H9 (cell line): ENCODE results near the gene ARHGEF6. TPM values are rescaled to one million over a fixed set of nuclear protein-coding genes. Genes with fewer than 3 reads are reported as not detected.

ENCODE experiments used
- DNase-seq: peaks from one replicate; pipeline ENCODE4 v3.0.0-alpha.2; 2017
- H2AFZ ChIP-seq: one replicate; pipeline ENCODE4 v1.6.1; 2013; ENCODE audit warnings: mild to moderate bottlenecking, low read length, control low read depth, moderate library complexity
- H2AK5ac ChIP-seq: 2 replicates; pipeline ENCODE4 v1.6.1; 2013; ENCODE audit warnings: low read length, control low read depth, mixed read lengths; ENCODE audit not compliant: insufficient read length
- H2BK120ac ChIP-seq: one replicate; pipeline ENCODE4 v1.6.1; 2013; ENCODE audit warnings: low read depth, mild to moderate bottlenecking, low read length, control low read depth, inconsistent platforms; ENCODE audit not compliant: poor library complexity, severe bottlenecking
- H2BK12ac ChIP-seq: 2 replicates; pipeline ENCODE4 v1.6.1; 2013; ENCODE audit warnings: low read length, control low read depth, mixed read lengths, low read depth; ENCODE audit not compliant: insufficient read length
- H2BK15ac ChIP-seq: 2 replicates; pipeline ENCODE4 v1.6.1; 2013; ENCODE audit warnings: low read depth, low read length, control low read depth
- H2BK20ac ChIP-seq: one replicate; pipeline ENCODE4 v1.6.1; 2013; ENCODE audit warnings: low read depth, mild to moderate bottlenecking, low read length, control low read depth, inconsistent platforms; ENCODE audit not compliant: poor library complexity, severe bottlenecking
- H2BK5ac ChIP-seq: 2 replicates; pipeline ENCODE4 v1.6.1; 2013; ENCODE audit warnings: low read length, control low read depth, mixed read lengths; ENCODE audit not compliant: insufficient read length
- H3K14ac ChIP-seq: 2 replicates; pipeline ENCODE4 v1.6.1; 2013; ENCODE audit warnings: low read length, control low read depth; ENCODE audit not compliant: insufficient read depth
- H3K18ac ChIP-seq: 2 replicates; pipeline ENCODE4 v1.6.1; 2013; ENCODE audit warnings: low read depth, mild to moderate bottlenecking, mixed read lengths, low read length, control low read depth; ENCODE audit not compliant: insufficient read length
- H3K23ac ChIP-seq: 2 replicates; pipeline ENCODE4 v1.6.1; 2013; ENCODE audit warnings: low read length, control low read depth, mixed read lengths, low read depth; ENCODE audit not compliant: insufficient read length
- H3K23me2 ChIP-seq: 2 replicates; pipeline ENCODE4 v1.6.1; 2013; ENCODE audit warnings: low read depth, mild to moderate bottlenecking, mixed read lengths, low read length, control low read depth; ENCODE audit not compliant: insufficient read length, poor library complexity, severe bottlenecking
- H3K27ac ChIP-seq: 2 replicates; pipeline ENCODE4 v1.5.1; 2013; ENCODE audit warnings: low read length, control low read depth, mixed read lengths, low read depth; ENCODE audit not compliant: insufficient read length
- H3K27me3 ChIP-seq: 2 replicates; pipeline ENCODE4 v1.6.1; 2013; ENCODE audit warnings: low read length, control low read depth, inconsistent platforms; ENCODE audit not compliant: insufficient read depth
- H3K4ac ChIP-seq: 2 replicates; pipeline ENCODE4 v1.6.1; 2013; ENCODE audit warnings: low read depth, mild to moderate bottlenecking, control low read depth, inconsistent platforms, low read length, moderate library complexity
- H3K4me1 ChIP-seq: 2 replicates; pipeline ENCODE4 v1.6.1; 2013; ENCODE audit warnings: low read length, control low read depth, inconsistent platforms; ENCODE audit not compliant: insufficient read depth
- H3K4me2 ChIP-seq: 2 replicates; pipeline ENCODE4 v1.6.1; 2013; ENCODE audit warnings: low read length, control low read depth, mixed read lengths; ENCODE audit not compliant: insufficient read length, insufficient read depth
- H3K56ac ChIP-seq: 2 replicates; pipeline ENCODE4 v1.6.1; 2013; ENCODE audit warnings: low read depth, mild to moderate bottlenecking, mixed read lengths, low read length, control low read depth; ENCODE audit not compliant: insufficient read length
- H3K79me1 ChIP-seq: 2 replicates; pipeline ENCODE4 v1.6.1; 2013; ENCODE audit warnings: low read depth, mild to moderate bottlenecking, moderate library complexity, low read length, control low read depth, inconsistent platforms; ENCODE audit not compliant: insufficient read depth, poor library complexity, severe bottlenecking
- H3K79me2 ChIP-seq: 2 replicates; pipeline ENCODE4 v1.6.1; 2013; ENCODE audit warnings: low read length, control low read depth, inconsistent platforms; ENCODE audit not compliant: insufficient read depth
- H3K9ac ChIP-seq: 2 replicates; pipeline ENCODE4 v1.6.1; 2013; ENCODE audit warnings: low read length, control low read depth, mixed read lengths; ENCODE audit not compliant: insufficient read length; ENCODE audit errors: extremely low read depth
- H3K9me3 ChIP-seq: one replicate; pipeline ENCODE4 v1.6.1; 2013; ENCODE audit warnings: low read depth, low read length, inconsistent platforms; ENCODE audit not compliant: control insufficient read depth
- H3T11ph ChIP-seq: one replicate; pipeline ENCODE4 v1.6.1; 2013; ENCODE audit warnings: mild to moderate bottlenecking, low read length, control low read depth, inconsistent platforms
- H4K20me1 ChIP-seq: one replicate; pipeline ENCODE4 v1.6.1; 2013; ENCODE audit not compliant: control insufficient read depth, insufficient read length, insufficient read depth
- H4K5ac ChIP-seq: 2 replicates; pipeline ENCODE4 v1.6.1; 2013; ENCODE audit warnings: low read depth, mild to moderate bottlenecking, mixed read lengths, low read length, control low read depth; ENCODE audit not compliant: insufficient read length
- H4K8ac ChIP-seq: replicated peaks from 2 replicates; pipeline ENCODE4 v1.6.1; 2013; ENCODE audit warnings: low read length, control low read depth, mixed read lengths, low read depth; ENCODE audit not compliant: insufficient read length
- H4K91ac ChIP-seq: 2 replicates; pipeline ENCODE4 v1.6.1; 2013; ENCODE audit warnings: low read depth, mild to moderate bottlenecking, moderate library complexity, mixed read lengths, low read length, control low read depth; ENCODE audit not compliant: insufficient read length
- H3K27ac Mint-ChIP-seq, 3 experiments: 2 replicates in 2 of 3; 3 replicates in 1 of 3; pipeline ENCODE4 v1.8.0; 2020 to 2021; ENCODE audit warnings: mixed read lengths in 3 of 3, mild to moderate bottlenecking in 1 of 3, moderate library complexity in 1 of 3
- H3K27me3 Mint-ChIP-seq: 2 replicates; pipeline ENCODE4 v1.8.0; 2021; ENCODE audit warnings: low read depth, mild to moderate bottlenecking, moderate library complexity, mixed read lengths
- H3K36me3 Mint-ChIP-seq, 3 experiments: 2 replicates in 2 of 3; 3 replicates in 1 of 3; pipeline ENCODE4 v1.8.0; 2020 to 2021; ENCODE audit warnings: low read depth in 3 of 3, mixed read lengths in 3 of 3; ENCODE audit not compliant: insufficient read depth in 1 of 3
- H3K4me1 Mint-ChIP-seq, 2 experiments: 2 replicates each; pipeline ENCODE4 v1.8.0; 2020; ENCODE audit warnings: mixed read lengths in 2 of 2
- H3K4me3 Mint-ChIP-seq, 2 experiments: 2 replicates in 1 of 2; 3 replicates in 1 of 2; pipeline ENCODE4 v1.8.0; 2020 to 2021; ENCODE audit warnings: mild to moderate bottlenecking in 2 of 2, mixed read lengths in 2 of 2, moderate library complexity in 1 of 2
- H3K9me3 Mint-ChIP-seq, 2 experiments: 2 replicates in 1 of 2; 3 replicates in 1 of 2; pipeline ENCODE4 v1.8.0; 2020; ENCODE audit warnings: mild to moderate bottlenecking in 2 of 2, mixed read lengths in 2 of 2, moderate library complexity in 1 of 2
- CTCF ChIP-seq: fragments of 200-600 bp; sonication (generic); conservative IDR thresholded peaks from 3 replicates; pipeline ENCODE4 v1.8.0; 2021; ENCODE audit warnings: antibody characterized with exemption, mild to moderate bottlenecking
- WGBS: extraction: QIAGEN DNeasy Blood & Tissue Kit; methylation state at CpG from one replicate; pipeline ENCODE4 v1.1.7; 2013; ENCODE audit warnings: missing lambda C conversion rate, low lambda C conversion rate, mixed read lengths; ENCODE audit not compliant: insufficient read length; ENCODE audit errors: extremely low coverage; 5-methylcytosine and 5-hydroxymethylcytosine counted together
- total RNA-seq: library from RNA; stranded (reverse); gene quantifications from 2 replicates; pipeline ENCODE4 v1.2.1, GENCODE V29; 2021

Gene ARHGEF6
- total RNA-seq, 1 experiment from 2014 or later = 3.6 TPM

DNA sequence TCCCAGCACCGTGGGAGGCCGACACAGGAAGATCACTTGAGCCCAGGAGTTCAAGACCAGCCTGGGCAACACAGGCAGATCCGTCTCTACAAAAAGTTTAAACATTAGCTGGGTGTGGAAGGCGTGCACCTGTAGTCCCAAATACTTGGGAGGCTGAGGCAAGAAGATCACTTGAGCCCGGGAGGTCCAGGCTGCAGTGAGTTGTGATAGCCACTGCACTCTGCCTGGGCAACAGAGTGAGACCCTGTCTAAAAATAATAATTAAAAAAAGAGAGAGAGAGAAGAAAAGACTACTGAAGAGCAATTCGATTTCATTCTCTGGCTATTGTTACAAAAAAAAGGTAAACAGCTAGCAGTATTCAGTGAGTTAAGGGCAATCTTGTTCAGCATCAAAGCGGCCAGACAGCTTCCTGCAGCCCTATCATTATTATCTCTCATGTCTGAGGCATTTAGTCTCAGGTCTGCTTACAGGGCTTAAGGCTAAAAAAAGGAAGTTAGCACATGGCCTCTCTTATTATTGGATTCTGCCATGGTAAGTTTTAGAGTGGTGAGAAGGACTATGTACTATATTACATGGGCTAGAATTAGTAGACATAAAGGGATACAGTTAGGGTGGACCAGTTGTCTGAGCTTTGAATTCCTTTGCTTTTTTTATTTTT lies 37.9 kb downstream of the ARHGEF6 start:
- Histone ChIP-seq H3K79me2 (no peaks in the 10 kb centered on the region), H2BK5ac (no peak overlapping the region), H2BK120ac (no peak overlapping the region), H3K27me3 (no peaks in the 10 kb centered on the region), H2BK20ac (no peak overlapping the region), H3K27ac (no peak overlapping the region), H3K9ac (no peak overlapping the region), H4K20me1 (no peaks in the 10 kb centered on the region), H3K4ac (no peak overlapping the region), H3K4me2 (no peak overlapping the region), H3K56ac (no peak overlapping the region), H4K91ac (no peak overlapping the region), H4K8ac (no peak overlapping the region), H2BK12ac (no peak overlapping the region), H3K18ac (no peak overlapping the region), H3K9me3 (peaks cover 32% of the 10 kb centered on the region), H3K14ac (no peak overlapping the region), H2AK5ac (no peak overlapping the region), H2AFZ (no peak overlapping the region), H2BK15ac (no peak overlapping the region), H3K79me1 (no peaks in the 10 kb centered on the region), H4K5ac (no peak overlapping the region), H3K23me2 (no peaks in the 10 kb centered on the region), H3K23ac (no peak overlapping the region), H3T11ph (no peak overlapping the region), H3K4me1 (no peaks in the 10 kb centered on the region)
- H3K27me3 Mint-ChIP-seq = no peaks in the 10 kb centered on the region
- H3K36me3 Mint-ChIP-seq = no peaks in the 10 kb centered on the region; a peak in 2 of 7 replicates
- TF ChIP-seq CTCF = no peak
- H3K4me1 Mint-ChIP-seq = peaks cover 7 to 14% of the 10 kb centered on the region in 2 experiments
- no peak overlapping the region for H3K27ac Mint-ChIP-seq
- DNase-seq = no peak
- H3K4me3 Mint-ChIP-seq = no peak overlapping the region
- H3K9me3 Mint-ChIP-seq = peaks cover 62 to 64% of the 10 kb centered on the region in 2 experiments
- no CpG with 5 or more reads among the region's 7 CpGs for WGBS
